ENCODE data around the gene ATXN7L3. TPM values are rescaled to one million over a fixed set of nuclear protein-coding genes. Genes with fewer than 3 reads are reported as not detected.

Gene ATXN7L3
- total RNA-seq, 2 donors from 2014 or later = 46.5 to 55.8 TPM

GRCh38 chr17:44178133-44178532 is 21.6 kb downstream of the ATXN7L3 start:
- no peak for TF ChIP-seq CTCF (IDR thresholded peaks at IDR 0.05)
- H3K36me3 ChIP-seq = peaks cover 7% of the 10 kb centered on the region
- no peaks in the 10 kb centered on the region for H3K9me3 ChIP-seq
- no peaks in the 10 kb centered on the region for H3K27me3 ChIP-seq (replicated peaks; ENCODE audit: insufficient read depth)
- DNase-seq (ENCODE audit: low spot score) (no peak), ATAC-seq (ENCODE audit: insufficient number of reproducible peaks, low FRiP score, low read depth) (no peak)
- H3K27ac ChIP-seq = no peak overlapping the region
- H3K4me3 ChIP-seq = no peak overlapping the region
- H3K4me1 ChIP-seq (ENCODE audit: control insufficient read depth in 1 of 2, low read depth in 2 of 2) = no peaks in the 10 kb centered on the region

GRCh38 chr17:44177640-44178039 is 22.0 kb downstream of the ATXN7L3 start:
- Histone ChIP-seq H3K27ac (no peak overlapping the region), H3K27me3 (replicated peaks; ENCODE audit: insufficient read depth) (no peaks in the 10 kb centered on the region), H3K4me1 (ENCODE audit: control insufficient read depth in 1 of 2, low read depth in 2 of 2) (no peaks in the 10 kb centered on the region), H3K9me3 (no peaks in the 10 kb centered on the region), H3K36me3 (peaks cover 7% of the 10 kb centered on the region), H3K4me3 (no peak overlapping the region)
- ATAC-seq (ENCODE audit: insufficient number of reproducible peaks, low FRiP score, low read depth) (no peak), DNase-seq (ENCODE audit: low spot score) (no peak)
- TF ChIP-seq CTCF (IDR thresholded peaks at IDR 0.05) = no peak

GRCh38 chr17:44176671-44177501 is 22.8 kb downstream of the ATXN7L3 start:
- no peak for ATAC-seq (ENCODE audit: insufficient number of reproducible peaks, low FRiP score, low read depth)
- Histone ChIP-seq H3K4me1 (ENCODE audit: control insufficient read depth in 1 of 2, low read depth in 2 of 2) (peaks cover 0 to 3% of the 10 kb centered on the region in 2 donors), H3K27ac (no peak overlapping the region), H3K4me3 (no peak overlapping the region), H3K9me3 (no peaks in the 10 kb centered on the region), H3K36me3 (peaks cover 7% of the 10 kb centered on the region), H3K27me3 (replicated peaks; ENCODE audit: insufficient read depth) (no peaks in the 10 kb centered on the region)
- no peak for DNase-seq (ENCODE audit: low spot score)
- no peak for TF ChIP-seq CTCF (IDR thresholded peaks at IDR 0.05)

GRCh38 chr17:44176257-44176656 is 23.4 kb downstream of the ATXN7L3 start:
- H3K36me3 ChIP-seq = peaks cover 7% of the 10 kb centered on the region
- no peaks in the 10 kb centered on the region for H3K9me3 ChIP-seq
- peaks cover under 1 to 9% of the 10 kb centered on the region in 2 donors for H3K4me1 ChIP-seq (ENCODE audit: control insufficient read depth in 1 of 2, low read depth in 2 of 2)
- no peaks in the 10 kb centered on the region for H3K27me3 ChIP-seq (replicated peaks; ENCODE audit: insufficient read depth)
- no peak overlapping the region for H3K4me3 ChIP-seq
- TF ChIP-seq CTCF (IDR thresholded peaks at IDR 0.05) = no peak
- DNase-seq (ENCODE audit: low spot score) = no peak
- no peak for ATAC-seq (ENCODE audit: insufficient number of reproducible peaks, low FRiP score, low read depth)
- no peak overlapping the region for H3K27ac ChIP-seq

GRCh38 chr17:44174427-44174826 is 25.3 kb downstream of the ATXN7L3 start:
- no peak for ATAC-seq (ENCODE audit: insufficient number of reproducible peaks, low FRiP score, low read depth)
- peaks cover 7 to 25% of the 10 kb centered on the region in 2 donors for H3K4me1 ChIP-seq (ENCODE audit: control insufficient read depth in 1 of 2, low read depth in 2 of 2)
- H3K36me3 ChIP-seq = peaks cover 7% of the 10 kb centered on the region
- TF ChIP-seq CTCF (IDR thresholded peaks at IDR 0.05) = no peak
- H3K9me3 ChIP-seq = no peaks in the 10 kb centered on the region
- no peak overlapping the region for H3K27ac ChIP-seq
- no peak for DNase-seq (ENCODE audit: low spot score)
- no peak overlapping the region for H3K4me3 ChIP-seq
- no peaks in the 10 kb centered on the region for H3K27me3 ChIP-seq (replicated peaks; ENCODE audit: insufficient read depth)
